ENCODE measurements around the gene AEN. TPM values are rescaled to one million over a fixed set of nuclear protein-coding genes. Genes with fewer than 3 reads are reported as not detected.

The AEN gene
- total RNA-seq, 1 experiment from 2014 or later: 67.6 TPM

GRCh38 chr15:88625943-88626741, 5.0 kb downstream of the AEN start:
- ChIA-PET CTCF (no interaction called here), POLR2A (interaction anchor here (1.4 to 1.6 kb wide), 2 partner anchors 9 to 12 kb away, joined by 3 to 7 read pairs; partner anchors contain the start of gene ISG20)
- no peaks in the 10 kb centered on the region for H3K9me3 Mint-ChIP-seq (ENCODE audit: unreplicated experiment)
- no peaks in the 10 kb centered on the region for H3K27me3 Mint-ChIP-seq (ENCODE audit: insufficient read depth, unreplicated experiment)
- TF ChIP-seq, protein P1, sequence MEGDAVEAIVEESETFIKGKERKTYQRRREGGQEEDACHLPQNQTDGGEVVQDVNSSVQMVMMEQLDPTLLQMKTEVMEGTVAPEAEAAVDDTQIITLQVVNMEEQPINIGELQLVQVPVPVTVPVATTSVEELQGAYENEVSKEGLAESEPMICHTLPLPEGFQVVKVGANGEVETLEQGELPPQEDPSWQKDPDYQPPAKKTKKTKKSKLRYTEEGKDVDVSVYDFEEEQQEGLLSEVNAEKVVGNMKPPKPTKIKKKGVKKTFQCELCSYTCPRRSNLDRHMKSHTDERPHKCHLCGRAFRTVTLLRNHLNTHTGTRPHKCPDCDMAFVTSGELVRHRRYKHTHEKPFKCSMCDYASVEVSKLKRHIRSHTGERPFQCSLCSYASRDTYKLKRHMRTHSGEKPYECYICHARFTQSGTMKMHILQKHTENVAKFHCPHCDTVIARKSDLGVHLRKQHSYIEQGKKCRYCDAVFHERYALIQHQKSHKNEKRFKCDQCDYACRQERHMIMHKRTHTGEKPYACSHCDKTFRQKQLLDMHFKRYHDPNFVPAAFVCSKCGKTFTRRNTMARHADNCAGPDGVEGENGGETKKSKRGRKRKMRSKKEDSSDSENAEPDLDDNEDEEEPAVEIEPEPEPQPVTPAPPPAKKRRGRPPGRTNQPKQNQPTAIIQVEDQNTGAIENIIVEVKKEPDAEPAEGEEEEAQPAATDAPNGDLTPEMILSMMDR (IDR thresholded peaks at IDR 0.05; ENCODE audit: unreplicated experiment): no peak
- H3K27ac Mint-ChIP-seq (ENCODE audit: low read depth, unreplicated experiment): no peak overlapping the region
- H3K36me3 Mint-ChIP-seq (ENCODE audit: insufficient read depth, unreplicated experiment): peaks cover 59% of the 10 kb centered on the region
- no peak overlapping the region for H3K4me3 Mint-ChIP-seq (ENCODE audit: unreplicated experiment)
- no peak for DNase-seq (ENCODE audit: unreplicated experiment)
- H3K4me1 Mint-ChIP-seq (ENCODE audit: insufficient read depth, unreplicated experiment): peaks cover 62% of the 10 kb centered on the region
- intact Hi-C loops (cut with micrococcal nuclease): no loop called here
- no TSS peak for BruUV-seq (replicated peaks)

DNA sequence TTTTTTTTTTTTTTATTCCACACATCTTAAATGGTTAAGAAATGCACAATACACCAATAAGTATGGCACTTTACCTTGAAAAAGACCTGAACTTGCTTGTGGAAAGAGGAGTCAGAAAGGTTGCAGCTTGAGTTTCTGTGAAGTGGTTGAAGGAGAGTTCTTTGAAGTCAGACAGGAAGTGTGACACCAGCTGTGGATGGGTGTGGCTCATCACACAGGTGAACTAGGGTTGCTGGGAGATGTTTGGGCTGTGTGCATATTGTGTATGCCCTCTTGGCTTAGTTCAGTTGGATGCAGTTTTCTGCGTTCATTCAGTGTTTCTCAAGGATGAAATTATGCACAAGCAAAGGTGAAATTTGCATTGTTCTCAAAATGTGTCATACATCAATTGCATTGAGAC, 6.3 kb downstream of the AEN start:
- Mint-ChIP-seq H3K4me3 (ENCODE audit: unreplicated experiment) (no peak overlapping the region), H3K9me3 (ENCODE audit: unreplicated experiment) (no peaks in the 10 kb centered on the region), H3K36me3 (ENCODE audit: insufficient read depth, unreplicated experiment) (peaks cover 72% of the 10 kb centered on the region), H3K27ac (ENCODE audit: low read depth, unreplicated experiment) (no peak overlapping the region), H3K27me3 (ENCODE audit: insufficient read depth, unreplicated experiment) (no peaks in the 10 kb centered on the region), H3K4me1 (ENCODE audit: insufficient read depth, unreplicated experiment) (peaks cover 56% of the 10 kb centered on the region)
- intact Hi-C loops (cut with micrococcal nuclease): no loop called here
- no TSS peak for BruUV-seq (replicated peaks)
- DNase-seq (ENCODE audit: unreplicated experiment): no peak
- TF ChIP-seq, protein P1 (IDR thresholded peaks at IDR 0.05; ENCODE audit: unreplicated experiment): no peak
- ChIA-PET POLR2A (interaction anchor here (1.6 kb wide), 1 partner anchor 8 kb away, joined by 7 read pairs; no protein-coding TSS in a partner anchor), CTCF (no interaction called here)

DNA sequence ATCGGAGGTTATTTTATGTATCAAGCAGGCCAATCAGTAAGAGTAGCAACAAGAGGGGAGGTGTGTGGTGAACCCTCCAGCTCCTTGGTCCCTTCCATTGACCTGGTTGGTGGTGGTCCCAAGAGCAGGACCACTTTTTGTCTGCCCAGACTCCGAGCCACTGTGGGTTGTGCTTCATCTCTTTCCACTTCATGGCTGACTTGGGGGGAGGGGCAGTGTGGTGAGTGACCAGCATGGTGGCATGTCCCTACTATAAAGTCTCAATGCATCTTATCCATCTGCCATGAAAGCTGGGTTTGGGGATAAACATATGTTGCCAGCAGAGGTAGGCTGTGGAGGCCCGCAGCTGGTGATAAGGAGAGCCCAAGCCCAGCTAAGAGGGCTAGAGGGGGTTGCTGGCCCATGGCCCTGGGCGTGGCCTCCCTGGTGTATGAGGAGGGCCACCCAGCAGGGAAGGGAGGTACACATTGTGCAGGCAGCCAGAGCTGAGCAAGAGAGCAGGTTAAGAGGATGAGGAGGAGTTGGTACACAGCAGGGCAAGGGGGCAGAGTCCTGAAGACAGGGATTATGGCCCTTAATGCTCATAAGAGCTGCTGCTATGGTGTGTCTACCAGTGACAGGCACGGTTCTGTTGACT, 7.0 kb downstream of the AEN start:
- Mint-ChIP-seq H3K4me3 (ENCODE audit: unreplicated experiment) (no peak overlapping the region), H3K27me3 (ENCODE audit: insufficient read depth, unreplicated experiment) (no peaks in the 10 kb centered on the region), H3K27ac (ENCODE audit: low read depth, unreplicated experiment) (no peak overlapping the region), H3K36me3 (ENCODE audit: insufficient read depth, unreplicated experiment) (peaks cover 79% of the 10 kb centered on the region), H3K9me3 (ENCODE audit: unreplicated experiment) (no peaks in the 10 kb centered on the region), H3K4me1 (ENCODE audit: insufficient read depth, unreplicated experiment) (peaks cover 49% of the 10 kb centered on the region)
- ChIA-PET POLR2A (interaction anchor here (1.6 kb wide), 1 partner anchor 7 kb away, joined by 7 read pairs; no protein-coding TSS in a partner anchor), CTCF (no interaction called here)
- no peak for DNase-seq (ENCODE audit: unreplicated experiment)
- BruUV-seq (replicated peaks): no TSS peak
- intact Hi-C loops (cut with micrococcal nuclease): no loop called here
- TF ChIP-seq, protein P1 (IDR thresholded peaks at IDR 0.05; ENCODE audit: unreplicated experiment): no peak

DNA sequence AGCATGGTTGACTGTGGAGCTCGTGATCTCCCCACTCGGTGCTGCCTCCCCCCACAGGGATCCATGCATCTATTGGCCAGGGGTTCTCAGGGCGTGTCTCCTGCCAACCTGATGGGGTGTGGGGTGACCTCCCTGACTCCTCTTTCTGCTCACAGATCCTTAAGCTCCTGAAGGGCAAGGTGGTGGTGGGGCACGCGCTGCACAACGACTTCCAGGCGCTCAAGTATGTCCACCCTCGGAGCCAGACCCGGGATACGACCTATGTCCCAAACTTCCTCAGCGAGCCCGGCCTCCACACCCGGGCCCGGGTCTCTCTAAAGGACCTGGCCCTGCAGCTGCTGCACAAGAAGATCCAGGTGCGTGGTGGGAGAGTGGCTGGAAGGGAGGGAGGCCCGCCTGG, 7.9 kb downstream of the AEN start:
- no peak overlapping the region for H3K27ac Mint-ChIP-seq (ENCODE audit: low read depth, unreplicated experiment)
- no peak overlapping the region for H3K4me3 Mint-ChIP-seq (ENCODE audit: unreplicated experiment)
- ChIA-PET CTCF (no interaction called here), POLR2A (no interaction called here)
- H3K4me1 Mint-ChIP-seq (ENCODE audit: insufficient read depth, unreplicated experiment): peaks cover 40% of the 10 kb centered on the region
- intact Hi-C loops (cut with micrococcal nuclease): no loop called here
- H3K27me3 Mint-ChIP-seq (ENCODE audit: insufficient read depth, unreplicated experiment): no peaks in the 10 kb centered on the region
- DNase-seq (ENCODE audit: unreplicated experiment): no peak
- H3K36me3 Mint-ChIP-seq (ENCODE audit: insufficient read depth, unreplicated experiment): peaks cover 85% of the 10 kb centered on the region
- no peaks in the 10 kb centered on the region for H3K9me3 Mint-ChIP-seq (ENCODE audit: unreplicated experiment)
- BruUV-seq (replicated peaks): no TSS peak
- TF ChIP-seq, protein P1 (IDR thresholded peaks at IDR 0.05; ENCODE audit: unreplicated experiment): no peak
